Aorta (tissue), 5 donors: ENCODE results near the gene CEP112. TPM values are rescaled to one million over a fixed set of nuclear protein-coding genes. Genes with fewer than 3 reads are reported as not detected.

Experiments used
- ATAC-seq: fragments of 200-7000 bp; cut with Tn5 transposase; one replicate; pipeline ENCODE4 v1.9.1; 2022; ENCODE audit warnings: moderate library complexity; ENCODE audit not compliant: low FRiP score
- DNase-seq, 2 donors: peaks; one replicate each; pipeline ENCODE4 v3.0.0-alpha.2; 2020
- H3K27ac ChIP-seq, 2 donors: one replicate each; pipeline ENCODE4 v1.5.1; 2013; ENCODE audit warnings: low read length in 2 of 2, mild to moderate bottlenecking in 2 of 2, moderate library complexity in 2 of 2, control low read depth in 1 of 2, inconsistent platforms in 1 of 2, low read depth in 1 of 2
- H3K27me3 ChIP-seq, 2 donors: one replicate each; pipeline ENCODE4 v1.6.1; 2013; ENCODE audit warnings: control low read depth in 1 of 2, low read length in 1 of 2, mild to moderate bottlenecking in 1 of 2, moderate library complexity in 1 of 2; ENCODE audit not compliant: insufficient read depth in 2 of 2, control insufficient read depth in 1 of 2
- H3K36me3 ChIP-seq, 2 donors: one replicate each; pipeline ENCODE4 v1.6.1; 2013; ENCODE audit warnings: control low read depth in 1 of 2, low read length in 1 of 2, mild to moderate bottlenecking in 1 of 2; ENCODE audit not compliant: insufficient read depth in 2 of 2, control insufficient read depth in 1 of 2
- H3K4me1 ChIP-seq, 2 donors: one replicate each; pipeline ENCODE4 v1.6.1; 2013; ENCODE audit warnings: low read length in 2 of 2, control low read depth in 1 of 2, mild to moderate bottlenecking in 1 of 2, moderate library complexity in 1 of 2; ENCODE audit not compliant: insufficient read depth in 2 of 2, control insufficient read depth in 1 of 2
- H3K4me3 ChIP-seq, 2 donors: one replicate each; pipeline ENCODE4 v1.5.1; 2013; ENCODE audit warnings: low read length in 2 of 2, control low read depth in 1 of 2, mild to moderate bottlenecking in 1 of 2
- H3K9me3 ChIP-seq: one replicate; pipeline ENCODE4 v1.6.1; 2013; ENCODE audit warnings: mild to moderate bottlenecking, low read length; ENCODE audit not compliant: control insufficient read depth
- WGBS, 2 donors: extraction: QIAGEN DNeasy Blood & Tissue Kit; methylation state at CpG; one replicate each; pipeline ENCODE4 v1.1.7; 2013; 5-methylcytosine and 5-hydroxymethylcytosine counted together
- intact Hi-C, 2 donors: fragments of 100-400 bp; cut with DNase I; formaldehyde crosslinking; loops; one replicate each; pipeline versions ENCODE4 v1.14.2 to v1.15.0; 2022
- polyA plus RNA-seq, 2 donors: library from polyadenylated mRNA; stranded (reverse); fragments of 200-250 nt; gene quantifications; one replicate each; pipeline ENCODE4 v1.2.3, GENCODE V29; 2013
- total RNA-seq, 2 donors: library from RNA; stranded (reverse); fragmentation: NEBNext Ultra II Directional; extraction: Animal tissue kit (Norgen Biotek cat#: 25700); gene quantifications; one replicate each; pipeline ENCODE4 v1.2.1, GENCODE V29; 2021
- donor health status: healthy with polysubstance abuse.
- donor health status: Bipolar disorder and iron deficiency.
- donor health status: DM: no; HTN: no; CAD: no.
- donor health status: DM: no; HTN: no; CAD: no.
- donor health status: DM: yes; HTN: yes; CAD: no.

Gene CEP112
- total and polyA plus RNA-seq, 4 donors: 17.5 to 47.5 (median 30.7) TPM

GRCh38 chr17:66008680-66009079 is 183.3 kb downstream of the CEP112 start:
- no peaks in the 10 kb centered on the region for H3K4me1 ChIP-seq
- no peaks in the 10 kb centered on the region for H3K36me3 ChIP-seq
- 53 to 92% methylated on average over 1 of the region's 1 CpG for WGBS, 2 donors
- ATAC-seq (no peak), DNase-seq (no peak)
- H3K9me3 ChIP-seq: no peaks in the 10 kb centered on the region
- H3K27ac ChIP-seq: no peak overlapping the region
- no peaks in the 10 kb centered on the region for H3K27me3 ChIP-seq
- intact Hi-C loops: no loop called here
- no peak overlapping the region for H3K4me3 ChIP-seq

GRCh38 chr17:66006654-66007053 is 185.3 kb downstream of the CEP112 start:
- intact Hi-C loops: no loop called here
- no peaks in the 10 kb centered on the region for H3K27me3 ChIP-seq
- WGBS, 2 donors: 87 to 88% methylated on average over 4 of the region's 4 CpGs

GRCh38 chr17:66002812-66003211 is 189.1 kb downstream of the CEP112 start:
- H3K36me3 ChIP-seq: peaks cover 0 to 4% of the 10 kb centered on the region in 2 donors
- H3K4me3 ChIP-seq: no peak overlapping the region
- intact Hi-C loops: no loop called here
- no peaks in the 10 kb centered on the region for H3K4me1 ChIP-seq
- 3 to 6% methylated on average over 1 of the region's 1 CpG for WGBS, 2 donors
- H3K27ac ChIP-seq: no peak overlapping the region
- no peak for DNase-seq
- no peaks in the 10 kb centered on the region for H3K9me3 ChIP-seq
- no peak for ATAC-seq
- no peaks in the 10 kb centered on the region for H3K27me3 ChIP-seq

More at GRCh38 chr17:66006654-66007053, 185.3 kb downstream of the CEP112 start:
- Histone ChIP-seq H3K27ac (no peak overlapping the region), H3K4me1 (no peaks in the 10 kb centered on the region), H3K4me3 (no peak overlapping the region), H3K36me3 (no peaks in the 10 kb centered on the region), H3K9me3 (no peaks in the 10 kb centered on the region)
- ATAC-seq: no peak
- DNase-seq: no peak

- Histone ChIP-seq H3K4me3 (no peak overlapping the region), H3K36me3 (peaks cover 0 to 4% of the 10 kb centered on the region in 2 donors), H3K27me3 (no peaks in the 10 kb centered on the region), H3K27ac (no peak overlapping the region), H3K9me3 (no peaks in the 10 kb centered on the region), H3K4me1 (no peaks in the 10 kb centered on the region)
- WGBS, 2 donors: 93 to 100% methylated on average over 1 of the region's 1 CpG
- ATAC-seq: no peak
- intact Hi-C loops: no loop called here
- DNase-seq: no peak
These were observed 189.8 kb downstream of the CEP112 start for GRCh38 chr17:66002063-66002585.

- H3K36me3 ChIP-seq: peaks cover 0 to 4% of the 10 kb centered on the region in 2 donors
- DNase-seq (no peak), ATAC-seq (no peak)
- no peak overlapping the region for H3K27ac ChIP-seq
- intact Hi-C loops: no loop called here
- no peaks in the 10 kb centered on the region for H3K9me3 ChIP-seq
- no peaks in the 10 kb centered on the region for H3K27me3 ChIP-seq
- H3K4me1 ChIP-seq: no peaks in the 10 kb centered on the region
- H3K4me3 ChIP-seq: no peak overlapping the region
- WGBS, 2 donors: 87 to 99% methylated on average over 4 of the region's 4 CpGs
These were observed 191.7 kb downstream of the CEP112 start for GRCh38 chr17:66000216-66000615.

GRCh38 chr17:65998675-65999074 is 193.3 kb downstream of the CEP112 start:
- Histone ChIP-seq H3K4me1 (no peaks in the 10 kb centered on the region), H3K27ac (no peak overlapping the region), H3K9me3 (no peaks in the 10 kb centered on the region), H3K27me3 (no peaks in the 10 kb centered on the region), H3K4me3 (no peak overlapping the region), H3K36me3 (peaks cover 0 to 4% of the 10 kb centered on the region in 2 donors)
- no peak for DNase-seq
- 77 to 93% methylated on average over 3 of the region's 3 CpGs for WGBS, 2 donors
- ATAC-seq: no peak
- intact Hi-C loops: no loop called here

GRCh38 chr17:65994679-65995078 is 197.3 kb downstream of the CEP112 start:
- Histone ChIP-seq H3K9me3 (no peaks in the 10 kb centered on the region), H3K27me3 (no peaks in the 10 kb centered on the region), H3K36me3 (no peaks in the 10 kb centered on the region), H3K4me3 (no peak overlapping the region), H3K27ac (no peak overlapping the region), H3K4me1 (no peaks in the 10 kb centered on the region)
- no peak for DNase-seq
- ATAC-seq: no peak
- intact Hi-C loops: no loop called here
- 96 to 97% methylated on average over 4 of the region's 4 CpGs for WGBS, 2 donors

GRCh38 chr17:65994114-65994513 is 197.8 kb downstream of the CEP112 start:
- Histone ChIP-seq H3K36me3 (no peaks in the 10 kb centered on the region), H3K9me3 (no peaks in the 10 kb centered on the region), H3K27ac (no peak overlapping the region), H3K4me1 (no peaks in the 10 kb centered on the region), H3K4me3 (no peak overlapping the region), H3K27me3 (no peaks in the 10 kb centered on the region)
- DNase-seq (no peak), ATAC-seq (no peak)
- intact Hi-C loops: no loop called here
- 95 to 100% methylated on average over 2 of the region's 2 CpGs for WGBS, 2 donors

GRCh38 chr17:65990593-65990992 is 201.3 kb downstream of the CEP112 start:
- Histone ChIP-seq H3K4me1 (no peaks in the 10 kb centered on the region), H3K27ac (no peak overlapping the region), H3K9me3 (no peaks in the 10 kb centered on the region), H3K27me3 (peaks cover 0 to 1% of the 10 kb centered on the region in 2 donors), H3K4me3 (no peak overlapping the region), H3K36me3 (no peaks in the 10 kb centered on the region)
- WGBS, 2 donors: 46 to 56% methylated on average over 3 of the region's 3 CpGs
- DNase-seq (no peak), ATAC-seq (no peak)
- intact Hi-C loops: no loop called here
